IMR-90 (cell line): Measurements from ENCODE around the gene RAB31. TPM values are rescaled to one million over a fixed set of nuclear protein-coding genes. Genes with fewer than 3 reads are reported as not detected.
A peak's percentile ranks its signal among the peaks of the same experiment; 100 is the strongest.

ENCODE experiments used
- MAFK ChIP-seq: IDR thresholded peaks from 2 replicates; pipeline ENCODE4 v1.6.1; 2012; ENCODE audit warnings: low read depth, low read length, improper control_type of control experiment
- polyA plus RNA-seq, 3 experiments: library from polyadenylated mRNA; depleted of rRNA; stranded (reverse); fragments of >200 nt; gene quantifications; 2 replicates each; pipeline ENCODE4 v1.2.3, GENCODE V29; 2012; ENCODE audit warnings: low replicate concordance in 1 of 3
- total RNA-seq: library from RNA; depleted of rRNA; stranded (reverse); fragments of >200 nt; gene quantifications from 2 replicates; pipeline ENCODE4 v1.2.3, GENCODE V29; 2012
- TF ChIP-seq, protein P1 (sequence below): conservative IDR thresholded peaks from 2 replicates; pipeline ENCODE4 v1.5.1; 2012; ENCODE audit warnings: mild to moderate bottlenecking, low read depth, low read length, improper control_type of control experiment

RAB31 gene
- total and polyA plus RNA-seq, 2 of the 4 experiments (the other 2 are of a cell fraction) = 13.8 to 26.9 TPM

DNA sequence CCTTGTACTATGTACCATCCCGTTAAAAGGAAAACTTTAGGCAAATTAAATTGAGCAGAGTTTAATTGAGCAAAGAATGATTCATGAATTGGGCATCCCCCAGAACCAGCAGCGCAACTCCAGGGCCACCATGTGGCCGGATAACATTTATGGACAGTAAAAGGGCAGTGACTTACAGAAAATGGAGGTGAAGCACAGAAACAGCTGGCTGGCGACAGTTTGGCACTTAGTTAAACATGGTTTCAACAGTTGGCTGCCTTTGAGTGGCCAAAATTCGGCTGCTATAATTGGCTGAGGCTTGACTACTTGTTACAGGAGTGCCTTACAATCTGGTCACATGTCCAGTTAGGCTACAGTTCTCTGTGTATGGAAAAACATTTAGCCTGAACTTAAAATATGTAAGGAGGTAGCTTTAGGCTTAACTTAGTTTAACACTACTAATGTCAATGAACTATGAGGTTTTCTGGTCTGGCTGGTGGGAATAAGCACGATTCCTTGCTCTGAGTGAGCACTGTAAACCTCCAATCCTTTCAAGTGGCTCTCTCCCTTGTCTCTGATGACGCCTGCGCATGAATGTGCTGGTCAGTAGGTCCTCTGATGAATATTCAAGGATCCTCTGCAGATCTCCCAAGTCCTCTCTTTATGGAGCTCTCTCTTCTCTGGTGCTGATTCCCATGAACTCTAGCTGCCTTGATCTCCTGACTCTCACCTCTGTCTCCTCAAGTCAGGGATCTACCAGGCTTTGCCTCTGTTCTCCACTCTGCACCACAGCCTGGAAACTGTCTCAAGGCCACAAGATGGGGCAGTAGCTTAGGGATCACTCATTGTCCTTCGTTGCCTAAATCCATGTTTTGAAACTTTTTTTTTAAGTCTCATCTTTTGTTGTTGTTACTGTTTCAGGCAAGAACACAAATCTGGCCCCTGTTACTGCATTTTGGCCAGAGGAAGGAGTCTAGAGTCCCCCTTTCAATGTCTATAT, 24.4 kb upstream of the RAB31 start (continued):
- TF ChIP-seq, protein P1, sequence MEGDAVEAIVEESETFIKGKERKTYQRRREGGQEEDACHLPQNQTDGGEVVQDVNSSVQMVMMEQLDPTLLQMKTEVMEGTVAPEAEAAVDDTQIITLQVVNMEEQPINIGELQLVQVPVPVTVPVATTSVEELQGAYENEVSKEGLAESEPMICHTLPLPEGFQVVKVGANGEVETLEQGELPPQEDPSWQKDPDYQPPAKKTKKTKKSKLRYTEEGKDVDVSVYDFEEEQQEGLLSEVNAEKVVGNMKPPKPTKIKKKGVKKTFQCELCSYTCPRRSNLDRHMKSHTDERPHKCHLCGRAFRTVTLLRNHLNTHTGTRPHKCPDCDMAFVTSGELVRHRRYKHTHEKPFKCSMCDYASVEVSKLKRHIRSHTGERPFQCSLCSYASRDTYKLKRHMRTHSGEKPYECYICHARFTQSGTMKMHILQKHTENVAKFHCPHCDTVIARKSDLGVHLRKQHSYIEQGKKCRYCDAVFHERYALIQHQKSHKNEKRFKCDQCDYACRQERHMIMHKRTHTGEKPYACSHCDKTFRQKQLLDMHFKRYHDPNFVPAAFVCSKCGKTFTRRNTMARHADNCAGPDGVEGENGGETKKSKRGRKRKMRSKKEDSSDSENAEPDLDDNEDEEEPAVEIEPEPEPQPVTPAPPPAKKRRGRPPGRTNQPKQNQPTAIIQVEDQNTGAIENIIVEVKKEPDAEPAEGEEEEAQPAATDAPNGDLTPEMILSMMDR = peak; percentile 58
- TF ChIP-seq MAFK = no peak
